TTC549 (cell line): Measurements from ENCODE around the gene KDM4B.

Source experiments
- FAIRE-seq: peaks from 2 replicates; lab custom pipeline; 2012; peaks lifted over from hg19 to GRCh38; lab: Jason Lieb, UNC

KDM4B gene

DNA sequence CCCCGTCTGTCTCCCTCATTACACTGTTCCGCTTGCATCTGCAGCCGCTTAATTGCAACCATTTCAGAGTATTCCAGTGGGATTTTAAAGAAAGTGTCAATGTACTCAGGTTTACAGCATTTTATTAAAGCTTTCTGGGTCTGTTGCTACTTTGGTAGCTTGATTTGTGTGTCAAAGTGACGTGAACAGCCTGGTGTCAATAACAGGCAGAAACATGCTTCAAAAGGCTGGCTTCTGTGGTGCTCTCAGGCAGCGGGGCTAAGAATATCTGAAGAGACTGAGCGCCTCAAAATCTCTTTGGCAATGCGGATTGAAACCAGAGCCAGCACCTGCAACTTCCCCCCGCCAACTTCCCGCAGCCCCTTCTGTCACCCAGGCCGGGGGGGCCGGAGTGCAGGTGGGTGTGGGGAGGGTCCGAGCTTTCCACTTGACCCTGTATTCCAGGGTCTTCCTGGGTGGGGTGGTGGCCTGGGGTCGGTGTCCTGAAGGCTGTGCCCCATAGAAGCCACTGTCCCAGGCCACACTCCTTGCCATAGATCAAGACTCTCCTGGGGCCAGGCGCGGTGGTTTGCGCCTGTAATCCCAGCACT, 81.2 kb downstream of the KDM4B start:
- no peak for FAIRE-seq

DNA sequence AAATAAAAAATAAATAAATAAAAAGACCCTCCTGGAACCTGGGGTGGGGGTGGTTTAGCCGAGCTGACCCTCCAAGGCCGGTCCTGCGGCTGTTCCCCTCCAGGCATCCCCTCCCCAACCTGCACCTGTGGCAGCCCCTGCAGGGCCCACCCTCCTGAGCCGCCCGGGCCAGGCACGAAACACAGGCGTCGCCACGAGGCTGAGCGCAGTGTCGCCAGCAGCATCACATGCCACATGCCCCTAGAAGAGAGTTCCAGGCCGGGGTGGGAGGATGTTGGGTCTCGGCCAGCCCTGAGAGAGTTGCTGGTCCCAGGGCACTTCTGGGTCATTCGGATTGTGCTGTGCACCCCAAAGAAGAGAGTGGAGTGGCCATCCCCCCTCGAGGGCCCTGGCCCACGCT, 82.0 kb downstream of the KDM4B start:
- FAIRE-seq: no peak

DNA sequence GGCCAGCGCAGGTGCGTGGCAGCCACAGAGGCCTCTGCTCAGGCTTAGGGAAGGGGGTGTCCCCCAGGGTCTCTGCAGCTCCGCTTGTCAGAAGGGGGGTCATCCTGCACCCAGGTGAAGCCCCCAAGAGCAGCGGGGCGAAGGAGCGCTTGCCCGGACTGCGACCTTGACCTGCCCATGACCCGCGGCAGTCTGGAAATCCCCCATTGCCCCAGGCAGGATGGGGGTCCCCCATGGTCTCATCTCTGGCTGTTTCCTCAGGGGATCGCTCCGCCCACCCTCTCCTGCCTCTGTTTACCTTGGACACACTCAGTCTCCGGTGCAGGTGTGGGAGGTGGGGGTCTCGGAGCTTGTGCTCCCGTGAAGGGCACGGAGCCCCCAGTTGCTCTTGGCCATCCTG, 82.7 kb downstream of the KDM4B start:
- no peak for FAIRE-seq

DNA sequence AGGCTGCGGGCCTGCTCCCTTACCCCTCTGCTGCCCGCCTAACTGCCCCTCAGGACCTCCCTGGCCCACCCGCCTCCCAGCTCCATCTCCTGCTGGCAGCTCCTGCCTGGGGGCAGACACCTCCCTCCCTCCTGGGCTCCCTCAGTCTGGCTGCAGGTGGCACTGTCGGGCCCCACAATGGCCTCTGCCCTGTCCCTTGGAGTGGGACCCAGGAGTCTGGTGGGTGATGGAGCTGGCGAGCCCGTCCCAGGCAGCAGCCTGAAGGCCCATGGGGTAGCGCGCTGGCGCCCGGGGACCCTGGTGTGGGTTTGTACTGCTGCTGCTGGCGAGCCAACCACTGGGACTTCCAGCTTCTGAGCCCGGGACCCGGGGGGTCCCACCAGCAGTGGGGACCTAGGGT, 83.6 kb downstream of the KDM4B start:
- FAIRE-seq: no peak

DNA sequence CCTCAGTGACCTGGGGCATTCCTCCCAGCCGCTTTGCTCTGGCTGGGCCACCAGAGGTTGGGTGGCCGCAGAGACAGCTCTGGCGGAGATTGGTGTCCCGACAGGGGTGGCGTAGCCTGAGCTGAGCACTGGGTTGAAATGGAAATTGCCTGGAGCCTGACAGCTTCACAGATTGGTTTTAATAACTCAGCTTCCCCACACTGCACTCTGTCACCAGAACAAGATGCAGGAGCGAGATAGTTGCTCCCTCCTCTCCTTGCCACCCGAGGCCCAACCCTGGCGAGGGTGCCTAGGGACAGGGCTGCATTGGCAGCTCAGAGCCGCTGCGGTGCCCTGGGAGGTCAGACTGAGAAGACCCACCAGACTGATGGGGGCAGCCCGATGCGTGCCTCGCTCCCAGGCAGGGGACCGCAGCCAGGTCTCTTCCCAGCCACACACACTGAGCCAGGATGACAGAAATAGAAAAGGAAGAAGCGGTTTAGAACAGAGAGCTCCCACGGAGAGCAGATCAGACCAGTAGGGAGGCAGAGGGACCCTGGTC, 84.1 kb downstream of the KDM4B start:
- no peak for FAIRE-seq

DNA sequence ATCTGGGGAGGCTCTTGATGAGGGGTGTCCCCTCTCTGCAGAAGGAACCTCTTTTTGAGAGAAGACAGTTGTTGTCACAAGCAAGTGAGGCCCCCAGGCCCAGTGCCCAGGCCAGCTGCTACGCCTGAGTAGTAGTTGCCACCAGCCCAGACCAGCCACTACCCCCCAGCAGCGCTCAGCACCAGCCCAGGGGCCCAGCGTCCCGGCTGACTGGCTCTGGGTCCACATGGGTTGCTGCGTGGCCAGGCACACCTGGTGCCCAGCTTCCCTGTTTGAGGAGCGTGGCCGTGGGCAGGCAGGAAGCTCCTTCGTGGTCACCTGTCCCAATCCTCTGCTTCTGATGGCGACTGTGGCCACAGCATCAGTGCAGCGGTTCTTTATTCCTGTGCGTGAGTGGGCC, 84.7 kb downstream of the KDM4B start:
- FAIRE-seq: no peak

DNA sequence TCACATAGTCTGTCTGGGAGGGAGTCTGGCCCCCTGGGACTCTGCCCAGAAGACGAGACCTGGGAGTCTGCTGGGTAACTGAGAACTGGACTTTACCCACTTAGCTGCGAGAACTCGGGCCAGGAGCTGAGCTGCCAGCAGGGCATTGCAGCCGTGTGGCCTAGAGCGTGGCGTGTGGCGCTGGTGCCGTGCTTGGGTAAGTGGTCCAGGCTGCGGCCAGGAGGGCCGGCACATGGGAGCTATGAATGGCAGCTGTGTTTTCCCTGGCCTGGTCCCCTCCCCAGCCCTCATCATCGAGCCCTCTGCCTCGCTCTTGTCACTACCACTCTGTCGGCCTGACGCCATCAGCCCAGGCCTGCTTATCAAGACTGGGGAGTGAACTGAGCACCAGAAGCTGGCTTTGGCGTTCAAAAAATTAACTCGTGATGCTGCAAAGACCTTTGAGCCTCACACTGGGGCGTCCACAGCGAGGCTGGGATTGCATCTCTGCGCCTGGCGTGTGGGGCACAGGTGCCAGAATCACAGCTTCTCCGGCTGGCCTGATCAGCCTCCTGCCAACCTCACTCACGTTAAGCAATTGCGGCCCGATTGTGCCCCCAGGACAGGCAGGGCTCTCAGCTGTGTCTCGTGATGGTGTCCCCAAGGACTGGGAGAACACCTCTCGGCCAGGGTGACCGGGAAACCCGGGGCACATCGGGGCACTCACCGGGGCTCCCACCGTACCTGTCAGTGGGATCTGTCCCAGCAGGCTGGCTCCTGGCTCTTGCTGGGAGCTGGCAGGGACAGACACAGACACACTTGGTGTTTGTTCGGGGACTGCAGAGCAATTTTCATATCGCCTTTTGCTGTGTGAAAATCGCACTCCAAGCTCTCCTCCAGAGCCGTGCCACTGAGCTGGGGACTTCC, 85.9 kb downstream of the KDM4B start:
- no peak for FAIRE-seq

DNA sequence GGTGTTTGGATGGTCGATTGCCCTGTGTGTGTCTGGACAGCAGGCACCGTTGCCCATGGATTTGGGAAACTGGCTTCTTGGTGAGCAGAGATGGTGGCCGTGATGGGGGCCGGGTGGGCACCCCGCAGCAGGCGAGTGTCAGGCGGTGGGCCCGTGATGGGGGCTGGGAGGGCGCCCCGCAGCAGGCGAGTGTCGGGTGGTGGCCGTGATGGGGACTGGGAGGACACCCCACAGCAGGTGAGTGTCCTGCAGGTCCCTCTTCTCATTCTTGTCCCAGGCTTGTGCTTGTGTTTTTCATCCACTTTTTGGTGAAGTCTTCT, 86.5 kb downstream of the KDM4B start:
- no peak for FAIRE-seq

DNA sequence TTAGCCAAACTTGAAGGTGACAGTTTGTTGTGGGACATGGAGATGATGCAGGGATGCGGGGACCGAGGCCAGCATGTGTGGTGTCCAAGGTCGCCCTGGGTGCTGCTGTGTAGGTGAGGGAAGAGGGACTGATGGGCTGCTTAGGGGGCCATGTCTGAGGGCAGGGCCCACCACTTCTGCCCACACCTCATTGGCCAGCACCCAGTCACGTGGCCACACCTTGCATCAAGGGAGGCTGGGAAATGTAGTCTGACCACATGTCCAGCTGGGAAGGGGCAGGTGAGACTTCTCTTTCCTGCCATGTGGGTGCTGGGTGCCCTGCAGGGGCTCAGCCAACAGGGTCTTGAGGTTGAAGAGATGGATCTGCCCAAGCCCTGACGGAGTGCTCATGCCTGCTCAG, 88.9 kb downstream of the KDM4B start:
- FAIRE-seq: no peak

DNA sequence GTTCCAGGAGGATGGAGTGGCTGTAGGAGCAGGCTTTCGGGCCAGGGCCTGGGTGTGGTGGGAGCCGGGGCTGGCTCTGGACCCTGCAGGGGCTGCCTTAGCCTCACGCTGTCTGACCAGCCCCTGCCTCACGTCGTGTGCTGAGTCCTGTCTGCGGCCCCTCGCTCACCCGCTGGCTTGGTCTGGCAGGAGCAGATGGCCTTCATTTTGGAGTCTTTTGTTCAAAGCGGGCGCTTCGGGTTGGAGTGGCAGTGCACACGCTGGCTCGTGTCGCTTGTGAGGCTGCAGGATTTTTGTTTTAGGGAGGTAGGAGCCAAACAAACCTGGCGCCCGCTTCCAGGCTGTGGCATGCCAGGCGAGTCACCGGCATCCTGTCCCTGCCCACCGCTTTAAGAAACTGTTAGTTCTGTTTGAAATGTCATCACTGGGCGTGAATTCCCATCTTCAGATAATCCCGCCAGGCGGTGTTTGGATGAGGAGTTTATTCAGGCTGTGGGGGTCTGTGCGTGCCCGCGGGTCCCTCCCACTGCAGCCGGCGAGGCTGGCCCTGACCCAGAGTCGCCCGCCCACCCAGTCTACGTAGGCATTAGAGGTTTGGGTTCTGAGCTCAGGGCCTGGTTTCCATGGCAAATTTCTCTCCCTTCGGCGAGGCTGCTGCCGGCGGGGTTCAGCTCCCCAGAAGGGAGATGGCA, 89.8 kb downstream of the KDM4B start:
- FAIRE-seq: no peak

DNA sequence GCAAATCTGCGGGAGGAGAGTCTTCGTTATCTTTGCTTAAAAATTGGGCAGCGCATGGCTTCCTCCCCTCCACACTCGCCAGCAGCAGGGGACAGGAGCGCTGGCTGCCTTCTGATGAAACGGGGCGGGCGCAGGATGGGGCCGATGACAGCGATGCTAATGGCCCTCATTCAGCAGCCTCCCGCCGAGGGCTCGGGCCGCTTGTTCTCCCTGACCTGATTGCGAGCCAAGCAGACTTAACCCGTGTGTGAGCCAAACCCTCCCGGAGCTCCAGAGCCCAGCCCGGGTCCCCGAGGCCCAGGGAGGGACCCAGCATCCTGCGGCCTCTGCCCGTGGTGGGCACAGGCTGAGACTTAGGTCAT, 90.3 kb downstream of the KDM4B start:
- FAIRE-seq: no peak

DNA sequence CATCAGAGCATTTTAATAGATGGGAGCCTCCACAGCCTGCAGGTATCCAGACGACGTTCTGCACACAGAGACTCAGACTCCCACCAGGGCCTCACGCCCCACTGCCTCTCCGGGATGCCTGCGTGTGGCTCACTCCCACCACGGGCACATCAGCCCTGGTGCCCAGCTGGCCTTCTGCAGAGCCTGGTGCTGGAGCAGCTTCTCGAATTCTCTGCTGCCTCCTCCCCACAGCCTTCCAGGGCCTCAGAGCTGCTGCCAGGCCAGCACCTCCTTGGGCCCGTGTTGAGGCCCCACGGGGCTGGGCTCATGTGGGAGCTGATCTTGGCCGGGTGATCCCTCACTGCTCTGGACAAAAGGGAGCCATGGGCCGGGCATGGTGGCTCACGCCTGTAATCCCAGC, 90.9 kb downstream of the KDM4B start:
- no peak for FAIRE-seq

DNA sequence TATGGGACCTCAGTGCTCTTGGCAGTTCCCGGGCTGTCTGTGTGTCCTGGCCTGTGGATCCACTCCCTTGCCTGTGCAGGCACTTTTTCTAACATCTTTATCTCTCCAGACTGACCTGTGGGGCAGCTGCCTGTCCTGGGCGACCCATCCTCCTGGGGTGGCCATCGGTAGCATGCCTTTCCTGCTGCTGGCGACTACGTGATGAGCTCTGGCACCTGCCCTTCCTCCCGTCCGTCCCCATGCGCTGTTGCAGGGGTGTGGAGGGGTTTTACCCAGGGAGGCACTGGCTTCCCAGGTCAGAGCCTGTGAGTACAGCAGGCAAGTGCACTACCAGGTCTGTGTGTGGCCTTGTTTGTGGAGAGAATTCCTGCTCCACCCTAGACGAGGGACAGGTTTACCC, 93.3 kb downstream of the KDM4B start:
- no peak for FAIRE-seq

DNA sequence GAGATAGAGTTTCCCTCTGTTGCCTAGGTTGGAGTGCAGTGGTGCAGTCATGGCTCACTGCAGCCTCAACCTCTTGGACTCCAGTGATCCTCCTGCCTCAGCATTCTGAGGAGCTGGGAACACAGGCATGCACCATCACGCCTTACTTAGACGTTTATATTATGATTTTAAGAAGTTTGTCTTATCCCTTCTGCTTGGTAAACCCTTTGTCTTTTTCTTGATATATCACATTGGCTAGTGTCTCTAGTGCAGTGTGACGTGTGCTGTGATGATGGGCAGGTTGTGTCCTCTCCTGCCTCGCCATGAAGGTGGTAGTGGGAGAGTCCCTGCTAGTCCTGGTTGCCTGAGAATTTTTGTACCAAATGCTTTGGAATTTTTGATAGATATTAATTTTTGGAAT, 93.9 kb downstream of the KDM4B start:
- FAIRE-seq: no peak

DNA sequence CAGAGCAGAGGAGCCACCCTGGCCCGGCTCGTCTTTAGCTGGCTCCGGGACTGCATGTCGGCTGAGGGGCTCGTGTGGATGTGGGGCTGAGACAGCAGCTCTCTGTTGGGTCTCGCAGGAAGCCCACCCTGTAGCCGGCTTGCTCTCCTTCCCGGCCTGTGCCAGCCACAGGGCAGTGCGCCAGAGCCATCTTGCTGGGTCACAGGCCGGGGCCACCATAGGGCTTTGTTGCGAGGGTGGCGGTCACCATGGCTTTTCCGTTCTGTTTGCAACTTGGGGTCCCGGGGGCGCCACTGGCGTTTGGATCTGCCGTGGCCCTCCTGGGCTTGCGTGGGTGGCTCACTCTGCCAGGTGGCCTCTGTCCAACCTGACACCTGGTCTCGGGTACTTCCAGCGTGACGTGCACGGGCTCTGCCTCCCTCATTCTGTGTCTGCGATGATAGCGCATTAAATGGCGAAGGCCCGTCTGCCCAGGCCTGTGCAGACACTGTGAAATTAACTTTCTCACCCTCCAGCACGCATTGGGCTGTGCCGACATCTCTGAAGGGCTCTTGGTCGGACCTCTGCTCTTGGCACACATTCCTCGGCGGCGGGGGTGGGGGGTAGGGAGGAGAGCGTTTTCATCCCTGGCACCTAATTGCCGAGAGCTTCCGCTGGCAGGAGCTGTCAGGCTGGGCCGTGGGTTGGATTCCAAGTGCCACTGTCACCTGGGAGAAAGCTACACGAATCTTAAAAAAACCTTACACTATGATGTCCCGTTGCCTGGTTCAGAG, 95.1 kb downstream of the KDM4B start:
- no peak for FAIRE-seq

DNA sequence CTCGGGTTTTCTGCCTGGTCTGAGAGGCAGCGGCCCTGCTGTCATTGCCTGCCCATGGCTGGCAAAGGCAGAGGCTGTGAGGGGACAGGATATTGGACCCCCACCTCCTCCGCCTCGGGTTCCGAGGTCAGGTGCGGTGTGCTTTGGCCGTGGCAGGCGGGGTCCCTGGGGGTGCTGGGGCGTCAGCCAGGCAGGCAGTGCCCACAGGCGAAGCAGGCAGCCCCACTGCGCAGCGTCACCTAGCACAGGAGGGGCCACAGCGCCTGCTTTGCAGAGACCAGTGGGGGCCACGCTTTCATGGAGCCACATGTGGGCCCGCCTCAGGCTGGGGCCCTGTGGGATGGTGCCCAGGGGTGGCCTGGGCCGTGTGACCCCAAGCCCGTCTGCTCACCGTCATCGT, 96.0 kb downstream of the KDM4B start:
- no peak for FAIRE-seq

DNA sequence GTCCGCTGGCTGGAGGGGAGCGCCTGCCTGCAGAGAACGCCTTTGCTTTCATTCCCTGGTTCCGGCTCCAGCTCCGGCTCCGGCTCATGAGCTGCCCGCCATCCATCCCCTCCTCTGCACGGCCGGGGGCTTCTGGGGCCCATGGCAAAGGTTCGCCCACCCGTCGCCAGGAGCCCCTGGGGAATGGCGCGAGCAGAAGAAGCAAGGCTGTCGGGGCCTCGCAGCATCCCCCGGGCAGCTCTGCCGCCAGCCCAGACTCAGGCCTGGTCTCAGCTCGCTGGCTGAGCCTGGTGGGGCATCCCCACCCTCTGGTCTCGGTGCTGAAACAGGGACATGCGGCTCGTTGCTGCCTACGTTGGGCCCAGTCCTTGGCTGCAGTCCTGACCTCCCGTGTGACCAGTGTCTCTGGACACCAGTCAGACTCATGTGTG, 96.8 kb downstream of the KDM4B start:
- FAIRE-seq: no peak

DNA sequence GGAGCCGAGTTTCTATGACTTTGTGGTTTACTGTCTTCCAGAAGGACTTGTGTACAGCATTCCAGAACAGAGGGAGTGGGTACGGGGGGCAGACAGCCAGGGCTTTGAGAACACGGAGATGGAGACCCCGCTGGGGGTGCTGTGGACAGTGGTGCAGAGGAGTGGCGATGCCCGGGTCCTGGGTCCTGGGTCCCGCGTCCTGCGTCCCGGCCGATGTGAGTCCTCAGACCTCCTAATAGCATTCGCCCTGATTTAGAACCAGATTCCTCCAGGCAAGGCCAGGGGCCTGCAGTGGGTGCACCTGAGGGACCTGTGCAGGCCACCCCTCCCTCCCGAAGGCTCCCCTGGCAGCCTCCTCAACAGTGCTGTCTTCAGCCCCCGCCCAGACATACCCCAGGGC, 97.9 kb downstream of the KDM4B start:
- no peak for FAIRE-seq

DNA sequence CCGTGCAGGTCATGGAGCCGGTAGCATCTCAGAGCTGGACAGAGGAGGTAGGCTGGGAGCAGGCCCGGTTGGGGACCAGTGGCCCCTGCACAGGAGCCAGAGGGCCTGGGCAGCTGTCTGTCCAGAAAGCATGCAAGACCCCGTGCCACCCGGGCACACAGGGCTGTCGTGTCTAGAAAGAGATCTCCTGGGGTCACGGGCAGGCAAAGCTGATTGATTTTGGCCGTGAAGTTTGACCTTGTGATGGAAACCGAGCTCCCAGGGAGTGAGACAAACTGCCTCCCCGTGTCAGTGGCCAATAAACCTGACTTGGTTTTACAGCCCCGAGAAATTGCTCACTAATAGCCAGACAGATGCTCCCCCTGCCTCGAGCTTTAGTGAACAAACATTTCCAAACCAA, 98.8 kb downstream of the KDM4B start:
- no peak for FAIRE-seq

DNA sequence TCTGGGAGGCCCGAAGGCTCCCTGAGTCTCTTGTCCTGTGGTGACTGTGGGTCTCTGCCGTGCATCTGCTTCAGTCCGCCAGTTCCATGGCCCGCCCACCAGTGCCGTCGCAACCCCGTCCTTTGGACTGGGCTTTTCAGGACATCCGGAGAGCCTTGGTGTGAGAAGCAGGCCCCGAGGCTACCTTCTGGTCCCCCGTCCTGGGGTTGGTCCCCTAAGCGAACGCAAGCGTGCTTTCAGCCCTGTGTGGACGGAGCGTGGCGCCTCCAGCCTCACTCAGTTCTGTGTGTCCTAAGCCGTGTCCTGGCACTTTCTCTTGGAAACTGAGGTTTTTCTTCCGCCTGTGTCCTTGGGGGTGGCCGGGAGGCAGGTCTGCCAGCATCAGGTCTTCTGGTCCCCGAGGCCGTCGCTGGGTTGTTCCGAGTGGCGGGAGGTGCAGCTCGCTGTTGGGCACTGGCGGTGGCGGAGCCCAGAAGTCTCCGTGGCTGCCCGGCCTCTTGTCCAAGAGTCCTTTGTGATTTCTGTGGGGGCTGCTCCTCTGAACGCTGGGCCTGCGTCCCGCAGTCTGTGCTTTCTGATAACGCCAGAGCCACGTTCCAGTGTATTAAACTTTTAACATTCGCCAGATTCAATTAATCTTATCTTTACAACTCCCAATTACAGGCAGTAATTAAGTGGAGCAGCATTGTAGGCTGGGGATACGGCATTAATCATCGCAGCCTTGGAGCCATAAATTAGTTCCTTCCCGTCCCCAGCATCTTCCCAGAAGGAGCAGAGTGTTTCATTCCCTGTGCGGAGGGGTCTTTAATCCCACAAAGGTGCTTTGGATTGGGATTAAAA, 99.5 kb downstream of the KDM4B start:
- FAIRE-seq: no peak

DNA sequence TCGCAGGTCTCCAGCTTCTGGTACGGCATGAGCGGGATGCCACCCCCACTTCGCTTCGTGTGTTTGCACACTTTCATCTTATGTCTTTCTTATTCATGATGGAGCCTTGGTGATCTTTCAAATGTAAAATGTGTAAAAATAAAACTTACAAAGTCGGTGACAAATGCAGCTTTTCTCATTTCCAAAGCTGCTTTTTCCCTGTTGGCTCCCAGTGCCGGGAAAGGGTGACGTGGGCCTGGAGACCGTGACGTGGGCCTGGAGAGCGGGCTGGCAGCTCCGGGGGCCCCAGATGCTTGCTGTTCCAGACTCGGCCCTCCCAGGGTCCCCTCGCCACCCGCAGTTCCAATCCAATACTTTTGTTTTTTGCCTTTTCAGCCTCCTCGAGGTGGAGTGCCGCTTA, 101.4 kb downstream of the KDM4B start:
- no peak for FAIRE-seq

DNA sequence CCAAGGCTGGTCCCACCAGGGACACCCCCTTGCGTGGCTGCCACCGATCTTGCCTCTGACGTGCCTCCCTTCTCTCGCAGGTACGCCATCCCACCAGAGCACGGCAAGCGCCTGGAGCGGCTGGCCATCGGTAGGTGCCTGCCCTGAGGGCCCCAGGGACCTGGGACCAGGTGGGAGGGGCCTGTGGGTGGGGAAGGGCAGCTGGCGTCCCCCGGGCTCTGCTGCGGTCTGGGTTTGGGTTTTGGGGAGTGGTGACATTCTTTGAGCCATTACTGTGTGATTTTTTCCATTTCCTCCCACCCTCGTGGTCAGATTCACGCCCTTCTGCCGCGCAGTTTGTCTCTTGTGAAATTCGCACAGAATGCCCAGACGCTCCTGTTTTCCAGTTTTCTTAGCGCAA, 102.0 kb downstream of the KDM4B start:
- FAIRE-seq: no peak
